DMS79 treated with DMSO at 0.1 percent for 48 hours (cell line): ENCODE results near the gene TBC1D1.

Experiments used
- DNase-seq: peaks from one replicate; lab custom pipeline; 2025; lab: John Stamatoyannopoulos, UW

Gene TBC1D1

GRCh38 chr4:38102957-38103588 is 212.2 kb downstream of the TBC1D1 start:
- no peak for DNase-seq

- no peak for DNase-seq
These were observed 214.8 kb downstream of the TBC1D1 start for GRCh38 chr4:38105475-38106220.

- DNase-seq: no peak
These were observed 215.4 kb downstream of the TBC1D1 start for GRCh38 chr4:38106311-38106710.

- no peak for DNase-seq
These were observed 216.1 kb downstream of the TBC1D1 start for GRCh38 chr4:38106886-38107514.

- no peak for DNase-seq
These were observed 216.9 kb downstream of the TBC1D1 start for GRCh38 chr4:38107818-38108217.

GRCh38 chr4:38109370-38109769 is 218.5 kb downstream of the TBC1D1 start:
- DNase-seq: no peak

- peak; percentile 0 for DNase-seq
These were observed 219.0 kb downstream of the TBC1D1 start for GRCh38 chr4:38109896-38110295.

GRCh38 chr4:38111024-38111423 is 220.1 kb downstream of the TBC1D1 start:
- DNase-seq: no peak

- DNase-seq: no peak
These were observed 220.8 kb downstream of the TBC1D1 start for GRCh38 chr4:38111717-38112116.

GRCh38 chr4:38113132-38113531 is 222.2 kb downstream of the TBC1D1 start:
- no peak for DNase-seq

GRCh38 chr4:38113551-38113950 is 222.7 kb downstream of the TBC1D1 start:
- no peak for DNase-seq

GRCh38 chr4:38114386-38115150 is 223.7 kb downstream of the TBC1D1 start:
- DNase-seq: no peak

- DNase-seq: no peak
These were observed 224.7 kb downstream of the TBC1D1 start for GRCh38 chr4:38115601-38116000.

GRCh38 chr4:38117591-38117990 is 226.7 kb downstream of the TBC1D1 start:
- DNase-seq: no peak

- no peak for DNase-seq
These were observed 228.9 kb downstream of the TBC1D1 start for GRCh38 chr4:38119668-38120385.

- no peak for DNase-seq
These were observed 229.9 kb downstream of the TBC1D1 start for GRCh38 chr4:38120772-38121171.

- no peak for DNase-seq
These were observed 231.2 kb downstream of the TBC1D1 start for GRCh38 chr4:38122060-38122459.

GRCh38 chr4:38123555-38123954 is 232.7 kb downstream of the TBC1D1 start:
- DNase-seq: no peak

GRCh38 chr4:38124961-38125360 is 234.1 kb downstream of the TBC1D1 start:
- no peak for DNase-seq

- DNase-seq: no peak
These were observed 234.9 kb downstream of the TBC1D1 start for GRCh38 chr4:38125816-38126215.

GRCh38 chr4:38128478-38129459 is 237.9 kb downstream of the TBC1D1 start:
- DNase-seq: no peak
